PC-3 (cell line): ENCODE measurements around the gene DEFB113. TPM values are rescaled to one million over a fixed set of nuclear protein-coding genes. Genes with fewer than 3 reads are reported as not detected.
"Not testable (repeated sequence)": the region's sequence is repeated elsewhere in the genome, so short reads cannot be mapped to it uniquely, and the experiment has no call there.

Source experiments
- ATAC-seq: fragments of 200-7000 bp; cut with Tn5 transposase; 2 replicates; pipeline ENCODE4 v1.9.1; 2020; ENCODE audit warnings: mild to moderate bottlenecking, moderate library complexity
- BruUV-seq: library from RNA; stranded (reverse); fragments of 400-500 nt; replicated peaks from 2 replicates; lab custom pipeline; 2021; lab: Mats Ljungman, UMichigan
- CTCF ChIA-PET: fragments of 300-600 bp; sonication (Branson Sonifier 250); formaldehyde crosslinking; loops from one replicate; lab custom pipeline; 2022; ENCODE audit warnings: antibody characterized with exemption; lab: Charles Lee
- POLR2A ChIA-PET: fragments of 300-600 bp; sonication (Branson Sonifier 250); formaldehyde crosslinking; loops from one replicate; lab custom pipeline; 2022; ENCODE audit warnings: antibody characterized with exemption; ENCODE audit not compliant: unreplicated experiment; lab: Charles Lee
- DNase-seq: peaks from one replicate; pipeline ENCODE4 v3.0.0-alpha.2; 2015
- H2AFZ ChIP-seq: fragments of 300-600 bp; sonication (generic); 2 replicates; pipeline ENCODE4 v1.6.0; 2016; ENCODE audit warnings: antibody characterized with exemption, low read length
- H3F3A ChIP-seq: fragments of 300-600 bp; sonication (generic); one replicate; pipeline ENCODE4 v1.6.0; 2017; ENCODE audit warnings: antibody characterized with exemption, low read length, control low read depth, mild to moderate bottlenecking; ENCODE audit not compliant: unreplicated experiment
- H3K27ac ChIP-seq: fragments of 300-600 bp; sonication (generic); 2 replicates; pipeline ENCODE4 v1.5.1; 2016; ENCODE audit warnings: mild to moderate bottlenecking, low read length
- H3K27me3 ChIP-seq: fragments of 300-600 bp; sonication (generic); 2 replicates; pipeline ENCODE4 v1.6.1; 2016; ENCODE audit warnings: low read length, mixed read lengths
- H3K36me3 ChIP-seq: fragments of 300-600 bp; sonication (generic); 2 replicates; pipeline ENCODE4 v1.6.1; 2016; ENCODE audit warnings: low read depth, mixed run types, low read length, mixed read lengths
- H3K4me1 ChIP-seq: fragments of 300-600 bp; sonication (generic); 2 replicates; pipeline ENCODE4 v1.5.1; 2016; ENCODE audit warnings: low read length; ENCODE audit not compliant: insufficient read depth
- H3K4me2 ChIP-seq: fragments of 300-600 bp; sonication (generic); 2 replicates; pipeline ENCODE4 v1.6.0; 2016; ENCODE audit warnings: low read length
- H3K4me3 ChIP-seq: fragments of 300-600 bp; sonication (generic); 2 replicates; pipeline ENCODE4 v1.5.1; 2016; ENCODE audit warnings: mild to moderate bottlenecking, low read length, mixed read lengths
- H3K79me2 ChIP-seq: fragments of 300-600 bp; sonication (generic); 2 replicates; pipeline ENCODE4 v1.6.1; 2017; ENCODE audit warnings: low read length, mixed read lengths
- H3K9ac ChIP-seq: fragments of 300-600 bp; sonication (generic); 2 replicates; pipeline ENCODE4 v1.6.0; 2016; ENCODE audit warnings: mild to moderate bottlenecking, low read length
- H3K9me2 ChIP-seq: fragments of 300-600 bp; sonication (generic); replicated peaks from 2 replicates; pipeline ENCODE4 v1.6.1; 2016; ENCODE audit warnings: mixed run types, low read length, mixed read lengths
- H3K9me3 ChIP-seq: fragments of 300-600 bp; sonication (generic); 2 replicates; pipeline ENCODE4 v1.6.1; 2016; ENCODE audit warnings: low read length, mixed read lengths
- H4K20me1 ChIP-seq: fragments of 300-600 bp; sonication (generic); 2 replicates; pipeline ENCODE4 v1.6.1; 2016; ENCODE audit warnings: low read length, mixed read lengths
- CTCF ChIP-seq: fragments of 300-600 bp; sonication (generic); conservative IDR thresholded peaks from 2 replicates; pipeline ENCODE4 v1.5.1; 2017; ENCODE audit warnings: antibody characterized with exemption, low read depth, mild to moderate bottlenecking, low read length
- EZH2 ChIP-seq: fragments of 300-600 bp; sonication (generic); IDR thresholded peaks from one replicate; pipeline ENCODE4 v1.6.1; 2017; ENCODE audit warnings: antibody characterized with exemption, mild to moderate bottlenecking, low read length; ENCODE audit not compliant: unreplicated experiment
- EZH2phosphoT487 ChIP-seq: fragments of 300-600 bp; sonication (generic); IDR thresholded peaks from 2 replicates; pipeline ENCODE4 v1.6.1; 2018; ENCODE audit warnings: mild to moderate bottlenecking, antibody characterized with exemption, low read length, borderline replicate concordance
- intact Hi-C: fragments of 100-400 bp; cut with micrococcal nuclease; formaldehyde crosslinking; loops from 2 replicates; pipeline ENCODE4 v1.9.0; 2023
- total RNA-seq: library from RNA; depleted of rRNA; stranded (reverse); fragments of >200 nt; gene quantifications from 2 replicates; pipeline ENCODE4 v1.2.3, GENCODE V29; 2014

DEFB113 gene
- total RNA-seq, 1 experiment from 2014 or later, result not detected

- Histone ChIP-seq H3K9me3 (no peaks in the 10 kb centered on the region), H3K9ac (no peak overlapping the region), H3K27me3 (peaks cover 8% of the 10 kb centered on the region; the same call in 1 of the 2 replicates), H3K4me3 (no peak overlapping the region), H3F3A (no peaks in the 10 kb centered on the region), H3K4me1 (no peaks in the 10 kb centered on the region), H3K9me2 (no peaks in the 10 kb centered on the region), H3K79me2 (no peaks in the 10 kb centered on the region), H2AFZ (no peak overlapping the region), H4K20me1 (no peaks in the 10 kb centered on the region), H3K36me3 (no peaks in the 10 kb centered on the region), H3K27ac (no peak overlapping the region), H3K4me2 (no peak overlapping the region)
- DNase-seq, result no peak
- no peak; the same call in 1 of the 2 replicates for ATAC-seq
- TF ChIP-seq CTCF (no peak), EZH2 (no peak), EZH2phosphoT487 (no peak)
- ChIA-PET CTCF (interaction anchor here (0.6 kb wide), 1 partner anchor 1205 kb away, joined by 3 read pairs; no protein-coding TSS in a partner anchor), POLR2A (no interaction called here)
- intact Hi-C loops, result no loop called here
- BruUV-seq, result no TSS peak
These were observed 20.4 kb downstream of the DEFB113 start for GRCh38 chr6:49949062-49949461.

GRCh38 chr6:49946835-49947234 lies 22.6 kb downstream of the DEFB113 start:
- Histone ChIP-seq H3K4me1 (no peaks in the 10 kb centered on the region), H3F3A (no peaks in the 10 kb centered on the region), H3K4me3 (no peak overlapping the region), H3K4me2 (no peak overlapping the region), H3K9ac (no peak overlapping the region), H3K9me3 (no peaks in the 10 kb centered on the region), H3K36me3 (no peaks in the 10 kb centered on the region), H3K27ac (no peak overlapping the region), H3K27me3 (peaks cover 8% of the 10 kb centered on the region; the same call in 1 of the 2 replicates), H3K9me2 (no peaks in the 10 kb centered on the region), H3K79me2 (no peaks in the 10 kb centered on the region), H4K20me1 (no peaks in the 10 kb centered on the region), H2AFZ (no peak overlapping the region)
- TF ChIP-seq EZH2 (no peak), CTCF (no peak), EZH2phosphoT487 (no peak)
- intact Hi-C loops, result no loop called here
- BruUV-seq, result no TSS peak
- CTCF ChIA-PET, result no interaction called here
- DNase-seq (no peak), ATAC-seq (no peak)
- POLR2A ChIA-PET, result no interaction called here

DNA sequence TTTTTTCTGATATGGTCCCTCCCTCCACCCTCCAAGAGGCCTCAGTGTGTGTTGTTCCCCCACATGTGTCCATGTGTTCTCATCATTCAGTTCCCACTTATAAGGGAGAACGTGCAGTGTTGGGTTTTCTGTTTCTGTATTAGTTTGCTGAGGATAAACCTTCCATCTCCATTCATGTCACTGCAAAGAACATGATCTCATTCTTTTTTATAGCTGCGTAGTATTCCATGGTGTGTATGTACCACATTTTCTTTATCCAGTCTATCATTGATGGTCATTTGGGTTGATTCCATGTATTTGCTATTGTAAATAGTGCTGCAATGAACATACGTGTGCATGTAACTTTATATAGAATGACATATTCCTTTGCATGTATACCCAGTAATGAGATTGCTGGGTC lies 25.4 kb downstream of the DEFB113 start:
- H3K36me3 ChIP-seq, H3K4me3 ChIP-seq, POLR2A ChIA-PET, H3F3A ChIP-seq, intact Hi-C loops, H3K9ac ChIP-seq, H2AFZ ChIP-seq, H3K9me2 ChIP-seq, CTCF ChIA-PET, H3K27me3 ChIP-seq, BruUV-seq, ATAC-seq, DNase-seq, H4K20me1 ChIP-seq, H3K4me2 ChIP-seq, H3K27ac ChIP-seq, H3K79me2 ChIP-seq, H3K4me1 ChIP-seq, H3K9me3 ChIP-seq: not testable (repeated sequence)
